Superior temporal gyrus (tissue), 1 donor: ENCODE data around the gene LRRC47.
"Not testable (repeated sequence)": the region's sequence is repeated elsewhere in the genome, so short reads cannot be mapped to it uniquely, and the experiment has no call there.

Source experiments
- DNase-seq: peaks from one replicate; pipeline ENCODE4 v3.0.0-alpha.2; 2016; ENCODE audit errors: extremely low spot score

The LRRC47 gene

GRCh38 chr1:3816331-3817137, 20.2 kb upstream of the LRRC47 start:
- DNase-seq, result no peak

GRCh38 chr1:3814771-3815561, 18.7 kb upstream of the LRRC47 start:
- no peak for DNase-seq

GRCh38 chr1:3814065-3814464, 17.8 kb upstream of the LRRC47 start:
- no peak for DNase-seq

DNA sequence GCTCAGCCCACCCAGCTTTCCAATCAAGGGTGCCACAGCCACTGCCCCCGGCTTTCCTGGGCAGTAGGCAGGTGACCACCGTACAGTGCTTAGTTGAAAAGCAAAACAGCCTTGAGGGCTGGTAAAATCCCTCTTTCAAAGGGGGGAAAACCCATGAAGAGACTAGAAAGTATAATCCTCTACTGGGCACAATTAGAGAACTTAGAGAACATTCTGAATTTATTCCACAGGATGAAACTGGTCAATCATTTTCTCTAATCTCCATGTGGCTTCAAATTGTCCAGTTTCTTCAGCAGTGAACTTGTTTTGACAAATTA, 15.3 kb upstream of the LRRC47 start:
- no peak for DNase-seq

- DNase-seq, result not testable (repeated sequence)
These were observed 14.0 kb upstream of the LRRC47 start for GRCh38 chr1:3810149-3810761.

DNA sequence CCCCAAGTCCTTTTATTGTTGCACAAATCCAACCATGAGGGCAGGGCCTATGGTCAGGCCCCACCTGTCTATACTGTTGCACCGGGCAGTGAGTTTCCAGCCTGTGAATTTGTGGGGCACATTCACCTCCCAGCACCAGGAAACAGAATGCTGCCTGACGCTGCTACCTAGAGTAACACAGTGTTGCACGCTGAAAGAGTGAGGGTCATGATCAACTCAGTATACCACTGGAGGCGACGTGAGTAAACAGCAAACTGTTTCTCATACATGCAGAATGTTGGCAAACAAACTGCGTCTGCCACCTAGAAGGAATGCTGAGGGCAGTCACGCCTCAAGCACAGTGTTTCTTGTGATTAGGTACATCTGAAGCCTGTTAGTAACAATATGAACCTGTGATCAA, 13.4 kb upstream of the LRRC47 start:
- no peak for DNase-seq

DNA sequence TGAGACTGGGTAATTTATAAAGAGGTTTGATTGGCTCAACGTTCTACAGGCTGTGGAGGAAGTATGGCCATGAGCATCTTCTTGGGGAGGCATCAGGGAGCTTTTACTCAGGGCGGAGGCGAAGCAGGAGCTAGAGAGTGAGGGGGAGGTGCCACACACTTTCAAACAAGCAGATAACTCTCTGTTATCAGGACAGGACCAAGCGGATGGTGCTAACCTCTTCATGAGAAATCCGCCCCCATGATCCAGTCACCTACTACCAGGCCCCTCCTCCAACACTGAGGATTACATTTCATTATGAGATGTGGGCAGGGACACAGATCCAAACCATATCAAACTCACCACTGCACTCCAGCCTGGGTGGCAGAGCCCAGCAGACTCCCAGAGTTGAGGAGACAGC, 11.5 kb upstream of the LRRC47 start:
- no peak for DNase-seq

DNA sequence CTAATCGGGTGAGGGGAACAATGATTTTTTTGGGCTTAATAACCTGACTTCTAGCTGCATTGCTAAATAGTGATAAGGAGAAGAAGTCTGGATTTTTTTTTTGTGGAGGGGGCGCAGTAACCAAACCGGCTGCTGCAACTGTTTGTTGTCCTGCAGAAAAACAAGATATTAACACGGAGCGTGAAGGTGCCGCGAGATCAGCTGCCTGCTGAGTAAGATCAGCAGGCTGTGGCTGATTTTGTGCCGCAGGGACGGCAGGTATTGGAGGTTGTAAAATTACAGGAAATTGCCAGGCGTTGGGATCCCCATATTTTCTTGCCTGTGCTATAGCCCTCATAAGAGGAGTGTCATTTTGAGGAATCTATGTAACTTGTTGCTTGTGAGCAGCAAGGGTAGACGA, 8.7 kb upstream of the LRRC47 start:
- no peak for DNase-seq

GRCh38 chr1:3804627-3804944, 8.3 kb upstream of the LRRC47 start:
- not testable (repeated sequence) for DNase-seq

GRCh38 chr1:3803905-3804626, 7.8 kb upstream of the LRRC47 start:
- DNase-seq, result no peak

GRCh38 chr1:3800795-3801194, 4.5 kb upstream of the LRRC47 start:
- DNase-seq, result not testable (repeated sequence)

DNA sequence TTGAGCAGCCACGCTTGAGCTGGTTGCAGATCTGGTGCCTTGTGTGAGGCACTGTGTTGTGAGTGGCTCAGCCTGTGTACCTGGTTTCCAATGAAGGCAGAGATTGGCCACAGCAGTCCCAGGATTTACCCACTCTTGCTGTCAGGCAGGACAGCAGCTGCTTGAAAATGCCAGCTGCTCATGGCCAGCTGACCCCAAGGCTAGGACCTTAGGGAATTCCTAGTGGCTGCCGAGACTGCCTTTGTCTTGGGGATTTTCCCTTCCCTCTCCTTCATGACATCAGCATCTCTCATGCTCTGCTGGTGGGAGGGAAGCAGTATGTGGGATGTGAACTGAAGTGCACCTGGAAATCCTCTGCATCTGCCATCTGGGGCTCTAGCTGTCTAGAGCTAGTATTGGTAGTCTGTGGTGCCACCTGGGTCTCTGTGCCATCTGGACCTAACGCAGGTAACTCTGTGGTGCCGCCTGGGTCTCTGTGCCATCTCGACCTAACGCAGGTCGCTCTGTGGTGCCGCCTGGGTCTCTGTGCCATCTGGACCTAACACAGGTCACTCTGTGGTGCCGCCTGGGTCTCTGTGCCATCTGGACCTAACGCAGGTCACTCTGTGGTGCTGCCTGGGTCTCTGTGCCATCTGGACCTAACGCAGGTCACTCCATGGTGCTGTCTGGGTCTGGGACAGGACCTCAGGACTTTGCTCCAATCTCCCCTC, 3.8 kb upstream of the LRRC47 start:
- peak; percentile 16 for DNase-seq

GRCh38 chr1:3795453-3796214, 664 bp downstream of the LRRC47 start:
- no peak for DNase-seq

- no peak for DNase-seq
These were observed 5.3 kb downstream of the LRRC47 start for GRCh38 chr1:3790952-3791351.

DNA sequence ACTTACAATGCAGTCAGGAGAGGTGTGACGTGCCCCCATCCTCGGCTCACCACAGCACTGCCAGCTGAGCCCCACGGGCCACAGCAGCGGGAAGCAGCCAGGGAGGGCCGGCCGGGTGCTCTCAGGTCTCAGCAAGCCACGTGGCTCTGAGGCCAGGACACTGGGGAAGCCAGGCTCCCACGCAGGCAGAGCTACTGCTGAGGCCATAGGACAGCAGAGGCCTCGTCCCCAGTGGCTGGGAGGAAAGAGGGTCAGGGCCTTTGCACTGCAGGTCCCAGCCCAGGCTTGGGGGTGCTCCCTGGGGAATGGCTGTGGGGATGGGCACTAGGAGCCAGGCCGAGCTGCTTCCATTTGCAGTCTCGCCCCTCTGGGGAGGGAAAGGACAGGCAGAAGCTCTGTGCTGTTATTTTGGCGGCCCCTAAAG, 5.8 kb downstream of the LRRC47 start:
- no peak for DNase-seq

GRCh38 chr1:3789421-3790300, 6.6 kb downstream of the LRRC47 start:
- no peak for DNase-seq

GRCh38 chr1:3788756-3789420, 7.4 kb downstream of the LRRC47 start:
- DNase-seq, result no peak

DNA sequence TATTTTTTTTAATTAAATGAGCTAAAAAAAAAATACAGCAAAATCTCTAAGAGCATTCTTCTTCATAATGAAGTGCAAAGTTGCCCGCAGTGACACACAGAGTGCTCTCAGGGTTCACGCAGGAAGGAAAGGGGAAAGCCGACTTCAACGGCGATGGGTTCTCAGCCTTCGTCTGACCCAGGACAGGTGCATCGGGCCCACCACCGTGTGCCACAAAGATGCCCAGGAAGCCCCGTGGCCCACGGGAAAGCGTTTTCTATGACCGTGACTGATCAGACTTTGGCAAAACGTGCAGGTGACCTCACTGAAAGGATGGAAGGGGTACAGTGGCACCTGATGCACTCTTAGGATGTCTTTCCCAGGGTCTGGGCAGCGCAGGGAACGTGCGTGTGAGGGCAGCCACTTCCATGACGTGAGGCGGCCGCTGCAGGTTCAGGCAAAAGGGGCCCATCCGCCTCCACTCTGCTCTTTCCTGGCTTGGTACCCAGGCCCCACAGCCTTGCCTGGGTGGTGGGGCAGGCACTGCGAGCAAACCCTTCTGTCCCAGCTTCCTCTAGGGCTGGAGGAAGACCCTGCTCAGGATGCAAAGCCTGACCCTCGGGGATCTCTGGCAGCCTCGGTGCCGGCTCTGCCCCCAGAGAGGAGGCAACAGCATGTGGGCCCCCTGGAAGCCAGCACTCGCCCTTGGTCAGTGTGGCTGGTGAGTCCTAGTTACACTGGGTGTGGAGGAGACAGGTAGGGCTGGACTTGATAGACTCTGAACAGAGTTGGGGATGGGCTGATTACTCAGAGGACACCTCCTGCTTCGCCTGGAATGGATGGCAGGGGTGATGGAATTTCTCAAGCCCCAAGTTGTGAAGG, 8.3 kb downstream of the LRRC47 start:
- no peak for DNase-seq
